Left cardiac atrium (tissue), 4 donors: Measurements from ENCODE around the gene SHD. TPM values are rescaled to one million over a fixed set of nuclear protein-coding genes. Genes with fewer than 3 reads are reported as not detected.
A peak's percentile ranks its signal among the peaks of the same experiment; 100 is the strongest.
"Not testable (repeated sequence)": the region's sequence is repeated elsewhere in the genome, so short reads cannot be mapped to it uniquely, and the experiment has no call there.

Experiments
- ATAC-seq, 2 donors: fragments of 200-7000 bp; cut with Tn5 transposase; one replicate each; pipeline ENCODE4 v1.9.1; 2020; ENCODE audit warnings: mild to moderate bottlenecking in 2 of 2, moderate library complexity in 2 of 2
- DNase-seq: peaks from one replicate; pipeline ENCODE4 v3.0.0-alpha.2; 2020
- intact Hi-C, 2 donors: fragments of 100-400 bp; cut with DNase I; formaldehyde crosslinking; loops; one replicate each; pipeline versions ENCODE4 v1.14.1 to v1.15.1; 2022 to 2023
- total RNA-seq, 2 donors: library from RNA; stranded (reverse); fragmentation: NEBNext Ultra II Directional; extraction: Animal tissue kit (Norgen Biotek cat#: 25700); gene quantifications; one replicate each; pipeline ENCODE4 v1.2.1, GENCODE V29; 2021
- donor health status: DM: no; HTN: yes; CAD: no.
- donor health status: DM: no; HTN: yes; CAD: no; lungs with severe emphysema.
- donor health status: DM: yes; HTN: yes; CAD: no.
- donor health status: Dilated cardiomyopathy.

Gene SHD
- total RNA-seq, 2 donors from 2014 or later: 21.4 to 37.0 TPM

DNA sequence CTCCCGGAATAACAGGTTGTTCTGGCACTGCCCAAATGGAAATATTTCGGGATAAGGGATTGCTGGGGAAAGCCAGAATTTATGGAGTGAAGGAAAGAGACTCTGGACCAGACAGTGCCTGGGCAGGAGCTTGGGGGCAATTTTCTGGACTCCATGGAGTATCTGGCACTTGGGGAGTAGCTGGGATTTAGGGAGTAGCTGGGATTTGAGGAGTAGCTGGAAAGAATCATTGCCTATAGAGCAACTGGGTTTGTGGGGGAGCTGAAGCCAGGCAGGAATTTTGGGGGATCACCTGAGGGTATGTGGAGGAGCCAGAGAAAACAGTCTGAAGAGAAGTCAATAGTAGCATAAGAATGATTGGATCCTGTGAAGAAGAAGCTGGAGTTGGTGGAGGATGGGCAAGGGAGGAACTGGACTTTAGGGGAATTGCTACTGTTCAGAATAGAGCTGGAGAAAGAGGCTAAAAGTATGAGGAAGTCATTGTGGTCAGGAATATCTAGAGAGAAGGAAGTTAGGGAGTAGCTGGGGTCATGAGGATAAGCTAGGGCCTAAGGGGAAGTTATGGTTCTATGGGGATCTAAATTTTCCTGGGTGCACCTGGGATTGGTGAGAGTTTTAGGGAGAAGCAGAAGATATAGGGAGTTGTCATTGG, 40.1 kb downstream of the SHD start:
- intact Hi-C loops: no loop called here
- DNase-seq (no peak), ATAC-seq (no peak)

DNA sequence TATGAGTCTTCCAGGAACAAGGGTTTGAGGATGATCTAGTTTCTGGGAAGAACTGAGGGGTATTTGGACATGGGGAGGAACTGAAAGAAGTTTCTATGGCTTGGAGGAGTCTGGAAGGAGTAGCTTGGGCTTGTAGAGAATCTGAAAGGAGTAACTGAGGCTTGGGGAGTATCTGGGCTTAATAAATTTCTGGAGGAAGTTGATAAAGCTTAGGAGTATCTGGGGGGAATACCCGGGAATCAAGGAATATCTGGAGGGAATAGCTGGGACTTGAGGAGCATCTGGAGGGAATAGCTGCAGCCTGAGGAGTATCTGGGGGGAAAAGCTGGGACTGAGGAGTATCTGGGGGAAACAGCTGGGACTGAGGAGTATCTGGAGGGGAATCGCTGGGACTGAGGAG, 41.4 kb downstream of the SHD start:
- intact Hi-C loops: no loop called here
- no peak for DNase-seq
- ATAC-seq: no peak

DNA sequence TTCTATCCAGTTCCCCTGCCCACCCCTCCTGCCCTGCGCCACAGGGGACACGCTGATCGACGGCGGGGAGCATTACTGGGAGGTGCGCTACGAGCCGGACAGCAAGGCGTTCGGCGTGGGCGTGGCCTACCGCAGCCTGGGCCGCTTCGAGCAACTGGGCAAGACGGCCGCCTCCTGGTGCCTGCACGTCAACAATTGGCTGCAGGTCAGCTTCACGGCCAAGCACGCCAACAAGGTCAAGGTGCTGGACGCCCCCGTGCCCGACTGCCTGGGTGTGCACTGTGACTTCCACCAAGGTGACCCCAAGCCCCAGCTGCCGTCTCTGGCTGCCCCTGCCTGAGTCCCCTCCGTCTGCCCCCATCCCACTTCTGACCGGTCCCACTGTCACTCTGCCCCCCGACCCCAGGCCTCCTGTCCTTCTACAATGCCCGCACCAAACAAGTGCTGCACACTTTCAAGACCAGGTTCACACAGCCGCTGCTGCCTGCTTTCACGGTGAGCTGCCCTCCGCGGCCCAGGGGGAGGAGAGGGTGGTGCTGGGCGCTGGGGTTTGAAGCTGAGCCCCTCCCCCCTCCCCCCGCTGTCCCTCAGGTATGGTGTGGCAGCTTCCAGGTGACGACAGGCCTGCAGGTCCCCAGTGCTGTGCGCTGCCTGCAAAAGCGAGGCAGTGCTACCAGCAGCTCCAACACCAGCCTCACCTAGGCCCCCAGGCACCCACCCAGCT, 44.0 kb downstream of the SHD start:
- ATAC-seq: no peak
- intact Hi-C loops: no loop called here
- no peak for DNase-seq

DNA sequence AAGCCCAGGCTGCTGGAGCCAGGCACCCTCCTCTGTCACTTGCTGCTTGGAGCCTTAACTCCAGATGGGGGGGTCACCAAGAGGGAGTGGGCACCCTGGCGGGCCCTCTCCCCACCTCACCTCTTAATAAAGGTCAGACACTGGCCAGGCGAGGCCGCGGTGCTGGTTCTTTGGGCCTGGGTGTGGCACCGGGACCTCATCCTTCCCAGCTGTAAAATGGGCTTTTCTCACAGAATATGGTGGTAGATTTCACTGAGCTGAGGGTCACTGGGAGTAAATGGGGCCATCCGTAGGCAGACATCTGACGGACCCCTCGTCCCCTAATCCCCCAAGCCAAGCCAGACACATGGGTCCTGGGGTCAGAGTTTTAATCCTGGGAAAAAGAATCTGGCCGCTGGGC, 44.6 kb downstream of the SHD start:
- intact Hi-C loops: no loop called here
- ATAC-seq: no peak
- no peak for DNase-seq

DNA sequence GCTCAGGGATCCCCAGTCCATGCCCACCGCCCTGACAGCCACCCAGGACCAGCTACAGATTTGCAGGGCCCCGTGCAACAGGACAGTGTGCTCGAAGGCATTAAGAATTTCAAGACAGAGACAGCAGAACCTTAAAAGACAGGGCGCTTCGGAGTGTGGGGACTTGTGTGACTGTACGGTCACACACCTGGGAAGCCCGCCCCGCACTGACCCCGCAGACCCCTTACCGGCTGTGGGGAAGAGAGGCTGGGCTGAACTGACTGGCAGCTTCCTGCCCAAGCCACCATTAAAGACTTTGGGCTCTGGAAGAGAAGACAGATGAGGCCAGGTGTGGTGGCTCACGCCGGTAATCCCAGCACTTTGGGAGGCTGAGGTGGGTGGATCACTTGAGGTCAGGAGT, 45.2 kb downstream of the SHD start:
- ATAC-seq: no peak
- DNase-seq: no peak
- intact Hi-C loops: no loop called here

DNA sequence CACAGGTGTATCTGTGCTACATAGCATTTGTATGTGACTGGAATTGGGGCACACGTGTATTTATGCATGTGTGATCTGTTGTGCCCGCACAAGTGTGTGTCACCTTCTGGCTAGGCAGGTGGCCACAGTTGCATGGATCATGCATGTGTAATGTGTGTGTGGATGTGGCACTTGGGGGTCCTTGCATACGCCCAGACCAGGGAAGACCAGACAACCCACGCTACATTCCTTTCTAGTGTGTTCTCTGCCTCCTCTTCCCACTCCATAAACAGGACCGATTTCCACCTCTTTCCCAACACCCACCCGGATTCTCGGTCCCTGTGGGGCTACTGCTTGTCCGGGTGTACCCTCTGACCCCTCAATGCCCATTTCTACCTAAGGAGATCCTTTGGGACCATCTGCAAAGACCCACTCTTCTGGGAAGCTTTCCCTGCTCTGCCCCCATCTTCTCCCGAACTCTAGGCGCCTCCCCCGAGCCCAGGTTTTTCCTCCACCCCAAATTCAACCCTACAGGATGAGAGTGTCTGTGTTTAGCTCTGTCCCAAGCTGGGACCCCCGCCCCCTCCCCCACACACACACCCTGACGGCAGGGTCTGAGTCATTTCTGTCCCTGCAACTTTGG, 47.3 kb downstream of the SHD start:
- DNase-seq (no peak), ATAC-seq (no peak)
- intact Hi-C loops: no loop called here

DNA sequence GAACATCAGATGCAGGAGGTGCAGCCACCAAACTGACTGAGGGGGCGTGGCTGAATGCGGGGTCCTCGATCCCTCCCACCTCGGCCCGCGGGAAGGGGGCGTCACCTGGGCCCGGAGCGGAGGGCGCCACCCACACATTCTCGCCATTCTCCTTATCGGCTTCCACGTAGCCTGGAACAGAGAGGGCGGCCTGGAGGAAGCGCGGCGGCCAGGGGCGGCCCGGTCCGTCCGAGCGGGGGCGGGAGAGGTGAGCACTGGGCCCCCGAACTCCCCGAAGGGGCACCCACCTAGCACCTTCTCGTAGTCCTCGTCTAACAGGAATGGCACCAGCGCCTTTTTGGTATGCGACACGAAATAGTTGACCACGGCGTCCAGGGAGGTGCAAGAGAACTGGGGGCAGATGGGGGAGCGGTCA, 47.8 kb downstream of the SHD start:
- DNase-seq (no peak), ATAC-seq (no peak)
- intact Hi-C loops: no loop called here

DNA sequence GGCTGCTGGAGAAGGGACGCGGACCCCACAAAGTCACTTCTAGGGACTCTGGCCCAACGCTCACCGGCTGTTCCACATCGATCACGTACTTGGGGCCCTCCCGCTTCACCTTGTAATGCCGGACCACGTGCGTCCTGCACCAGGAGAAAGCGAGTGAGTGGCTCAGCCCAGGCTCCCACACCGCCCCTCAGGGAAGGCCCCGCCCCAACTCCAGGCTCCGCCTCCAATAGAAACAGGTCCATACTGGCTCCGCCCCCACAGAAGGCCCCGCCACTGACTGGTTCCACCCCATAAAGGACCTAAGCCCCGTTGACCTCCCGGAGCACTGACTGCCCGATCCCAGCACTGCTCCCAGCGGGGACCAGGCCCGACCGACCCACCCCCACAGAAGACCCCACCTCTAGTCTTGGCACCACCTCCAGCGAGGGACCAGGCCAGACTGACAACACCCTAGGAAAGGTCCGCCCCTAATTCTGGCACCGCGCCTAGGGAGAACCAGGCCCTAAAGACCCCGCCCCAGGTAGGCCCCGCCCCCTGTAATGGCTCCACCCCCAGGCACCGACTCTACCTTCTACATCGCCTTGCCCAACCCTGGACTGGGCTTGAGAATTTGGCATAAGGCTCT, 48.3 kb downstream of the SHD start:
- ATAC-seq (peak; percentile 38 to 75), DNase-seq (peak; percentile 82)
- intact Hi-C loops: no loop called here

DNA sequence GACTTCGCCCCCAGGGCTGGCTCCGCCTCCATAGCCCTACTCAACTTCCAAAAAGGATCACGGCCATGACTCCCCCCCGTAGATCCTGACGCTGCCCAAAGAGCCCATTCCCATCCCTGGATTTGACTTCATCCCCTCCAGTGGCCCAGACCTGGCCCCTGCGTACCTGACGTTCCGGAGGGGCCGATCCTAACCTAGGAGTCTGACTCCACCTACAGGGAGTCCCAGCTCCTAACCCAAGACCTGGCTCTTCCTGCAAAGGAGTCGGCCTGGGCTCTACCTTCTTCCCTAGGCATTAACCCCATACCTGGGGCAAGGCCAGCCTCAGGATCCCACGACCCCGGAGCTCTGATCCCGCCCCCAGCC, 48.8 kb downstream of the SHD start:
- DNase-seq (no peak), ATAC-seq (no peak)
- intact Hi-C loops: no loop called here

DNA sequence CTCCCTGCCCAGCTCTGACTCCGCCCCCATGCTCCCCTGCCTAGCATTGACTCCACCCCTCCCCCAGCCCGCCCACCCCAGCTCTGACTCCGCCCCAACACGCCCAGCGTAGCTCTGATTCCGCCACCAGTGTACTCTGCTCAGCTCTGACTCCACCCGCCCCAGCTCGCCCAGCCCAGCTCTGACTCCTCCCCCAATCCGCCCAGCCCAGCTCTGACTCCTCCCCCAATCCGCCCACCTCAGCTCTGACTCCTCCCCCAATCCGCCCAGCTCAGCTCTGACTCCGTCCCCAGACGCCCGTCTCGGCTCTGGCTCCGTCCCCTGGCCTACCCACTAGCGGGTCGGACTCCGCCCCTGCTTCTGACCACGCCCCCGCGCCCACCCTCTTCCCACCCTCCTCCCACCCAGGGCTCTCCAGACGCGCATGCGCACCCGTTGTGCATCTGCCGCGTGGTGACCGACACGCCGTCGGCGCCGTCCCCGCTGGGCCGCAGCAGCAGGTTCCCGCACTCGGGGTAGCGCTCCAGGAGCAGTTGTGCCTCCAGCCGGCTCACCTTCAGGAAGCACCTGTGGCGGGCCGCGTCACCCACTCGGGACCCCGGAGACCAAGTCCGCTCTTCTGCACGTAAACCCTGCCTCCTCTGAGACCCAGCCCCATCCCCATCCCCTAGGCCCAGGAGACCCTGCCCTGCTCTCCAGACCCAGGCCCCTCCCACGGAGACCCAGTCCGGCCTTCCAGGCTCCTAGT, 49.4 kb downstream of the SHD start:
- DNase-seq (peak; percentile 94), ATAC-seq (peak; percentile 93 to 94)
- intact Hi-C loops: no loop called here

DNA sequence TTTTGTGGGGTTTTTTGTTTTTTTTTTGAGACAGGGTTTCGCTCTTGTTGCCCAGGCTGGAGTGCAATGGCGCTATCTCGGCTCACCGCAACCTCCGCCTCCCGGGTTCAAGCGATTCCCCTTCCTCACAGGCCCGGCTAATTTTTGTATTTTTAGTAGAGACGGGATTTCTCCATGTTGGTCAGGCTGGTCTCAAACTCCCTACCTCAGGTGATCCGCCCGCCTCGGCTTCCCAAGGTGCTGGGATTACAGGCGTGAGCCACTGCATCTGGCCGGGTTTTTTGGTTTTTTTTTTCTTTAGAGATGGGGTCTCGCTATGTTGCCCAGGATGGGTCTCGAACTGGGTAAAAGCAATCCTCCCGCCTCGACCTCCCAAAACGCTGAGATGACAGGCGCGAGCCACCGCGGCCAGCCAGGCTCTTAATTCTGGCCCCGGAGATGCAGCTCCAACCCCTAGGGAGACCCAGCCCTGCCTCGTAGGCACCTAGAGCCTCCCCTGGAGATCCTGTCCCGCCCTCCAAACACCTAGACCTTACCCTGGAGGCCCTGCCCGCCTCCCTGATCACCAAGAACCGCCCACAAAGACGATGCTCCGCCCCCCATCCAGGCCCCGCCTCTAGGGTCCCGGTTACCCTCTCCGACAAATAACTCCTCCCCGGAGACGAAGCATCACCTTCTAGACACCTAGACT, 50.1 kb downstream of the SHD start:
- DNase-seq, intact Hi-C loops, ATAC-seq: not testable (repeated sequence)

DNA sequence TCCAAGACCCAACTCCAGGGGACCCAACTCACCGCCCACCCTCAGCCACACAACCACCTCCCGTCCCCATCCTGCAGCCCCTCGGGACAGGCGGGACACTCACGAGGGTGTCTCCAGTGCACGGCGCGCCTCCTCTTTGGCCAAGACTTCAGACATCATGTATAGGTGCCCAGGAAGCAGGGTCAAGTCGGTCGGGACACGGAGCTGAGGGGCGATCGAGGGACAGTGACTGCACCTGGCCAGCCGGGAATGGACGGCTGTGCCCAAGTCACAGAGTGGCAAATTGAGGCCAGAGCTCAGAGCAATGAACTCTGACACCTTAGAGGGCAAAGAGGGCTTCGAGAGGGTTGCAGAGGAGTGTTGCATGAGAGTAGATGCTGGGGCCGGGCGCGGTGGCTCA, 50.8 kb downstream of the SHD start:
- ATAC-seq (no peak), DNase-seq (no peak)
- intact Hi-C loops: no loop called here

DNA sequence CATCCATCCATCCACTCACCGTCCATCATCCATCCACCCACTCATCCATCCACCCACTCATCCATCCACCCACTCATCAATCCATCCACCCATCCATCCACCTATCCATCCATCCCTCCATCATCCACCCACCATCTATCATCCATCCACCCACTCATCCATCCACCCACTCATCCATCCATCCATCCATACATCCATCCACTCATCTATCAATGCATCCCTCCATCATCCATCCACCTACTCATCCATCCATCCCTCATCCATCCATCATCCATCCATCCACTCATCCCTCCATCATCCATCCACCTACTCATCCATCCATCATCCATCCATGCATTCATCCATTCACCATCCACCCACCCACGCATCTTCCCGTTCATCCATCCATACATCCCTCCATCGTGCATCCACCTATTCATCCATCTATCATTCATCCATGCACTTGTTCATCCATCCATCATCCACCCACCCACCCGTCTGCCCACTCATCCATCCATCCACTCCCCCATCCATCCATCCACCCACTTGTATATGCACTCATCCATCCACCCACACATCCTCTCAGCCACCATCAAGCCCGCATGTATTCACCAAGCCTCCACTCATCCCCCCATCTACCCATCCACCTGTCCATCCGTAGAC, 56.0 kb downstream of the SHD start:
- DNase-seq: no peak
- intact Hi-C loops: no loop called here
- ATAC-seq: no peak

DNA sequence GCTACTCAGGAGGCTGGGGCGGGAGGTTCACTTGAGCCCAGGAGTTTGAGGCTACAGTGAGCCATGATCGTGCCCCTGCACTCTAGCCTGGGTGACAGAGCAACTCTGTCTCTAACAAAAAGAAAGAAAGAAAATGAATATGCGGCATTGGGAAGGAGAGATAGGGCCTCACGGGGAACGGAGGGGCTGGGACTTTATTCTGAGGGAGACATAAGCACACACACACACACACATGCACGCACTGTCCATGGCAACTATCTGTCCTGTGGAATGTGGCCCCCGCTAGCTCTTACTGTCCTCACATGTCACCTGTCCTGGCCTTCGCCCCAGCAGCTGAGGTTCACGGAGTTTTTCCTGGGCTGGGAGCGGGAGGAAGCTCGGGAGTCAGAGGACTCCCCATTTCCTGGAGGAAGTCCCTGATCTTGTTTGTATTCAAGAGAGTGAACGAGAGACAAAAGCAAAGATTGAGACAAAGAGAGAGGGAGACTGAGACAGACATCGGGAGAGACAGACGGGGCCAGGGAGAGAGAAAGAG, 58.9 kb downstream of the SHD start:
- DNase-seq (no peak), ATAC-seq (no peak)

DNA sequence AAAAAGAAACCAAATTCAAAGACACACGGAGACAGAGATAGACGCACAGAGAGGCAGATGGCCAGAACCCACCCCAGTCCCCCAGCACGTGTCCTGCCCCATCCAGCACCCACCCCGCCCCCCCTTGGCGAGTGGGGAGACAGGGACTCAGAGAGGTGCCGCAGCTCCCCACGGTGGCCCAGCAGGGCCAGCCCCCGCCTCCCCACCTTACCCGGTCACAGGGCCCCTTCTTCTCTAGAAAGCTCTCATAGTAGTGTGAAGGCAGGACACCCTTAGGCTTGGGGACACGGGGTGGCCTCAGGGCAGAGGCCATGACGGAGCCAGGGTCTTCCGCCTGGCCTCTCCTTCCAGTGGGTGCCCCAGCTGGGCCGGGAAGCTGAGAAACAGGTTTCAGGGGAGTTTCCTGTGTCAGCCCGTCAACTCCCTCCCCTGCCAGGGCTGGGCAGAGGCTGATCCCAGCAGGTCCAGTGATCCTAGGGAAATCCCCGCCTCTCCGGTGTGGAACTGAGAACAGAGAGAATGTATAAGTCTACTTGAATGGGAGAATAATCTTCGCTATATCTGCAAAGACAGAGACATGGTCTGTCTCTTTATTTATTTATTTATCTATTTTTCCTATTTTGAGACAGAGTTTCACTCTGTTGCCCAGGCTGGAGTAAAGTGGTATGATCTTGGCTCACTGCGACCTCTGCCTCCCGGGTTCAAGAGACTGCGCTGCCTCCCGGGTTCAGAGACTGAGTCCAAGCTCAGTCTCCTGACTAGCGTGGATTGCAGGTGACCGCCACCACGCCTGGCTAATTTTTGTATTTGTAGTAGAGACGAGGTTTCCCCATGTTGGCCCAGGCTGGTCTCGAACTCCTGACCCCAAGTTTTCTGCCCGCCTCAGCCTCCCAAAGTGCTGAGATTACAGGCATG, 59.6 kb downstream of the SHD start, which contains the start of gene STAP2:
TSS of gene STAP2 (minus strand) at position 387 of the 915 bp plus-strand sequence. CDS start at position 313, 74 bp downstream.
- no peak for DNase-seq
- intact Hi-C loops: no loop called here
- no peak for ATAC-seq

More for the DNA sequence above, 58.9 kb downstream of the SHD start:
- intact Hi-C loops: no loop called here
